NT2/D1 (cell line): ENCODE results near the gene PPIP5K1.
"Not testable (repeated sequence)": the region's sequence is repeated elsewhere in the genome, so short reads cannot be mapped to it uniquely, and the experiment has no call there.

Experiments
- SUZ12 ChIP-seq: IDR thresholded peaks from 2 replicates; pipeline ENCODE4 v1.6.1; 2011; ENCODE audit not compliant: insufficient read length, insufficient read depth; ENCODE audit errors: extremely low read depth
- YY1 ChIP-seq: IDR thresholded peaks from 2 replicates; pipeline ENCODE4 v1.6.1; 2011; ENCODE audit not compliant: insufficient read length, insufficient read depth
- ZNF274 ChIP-seq: IDR thresholded peaks from 2 replicates; pipeline ENCODE4 v1.6.1; 2011; ENCODE audit warnings: mild to moderate bottlenecking, low read depth, low read length

GRCh38 chr15:43593328-43594190, 3.6 kb upstream of the PPIP5K1 start, which contains the start of gene CKMT1B:
- not testable (repeated sequence) for TF ChIP-seq SUZ12, ZNF274, YY1
